Peyer's patch (tissue), 4 donors: Measurements from ENCODE around the gene LDLRAP1. TPM values are rescaled to one million over a fixed set of nuclear protein-coding genes. Genes with fewer than 3 reads are reported as not detected.

Source experiments
- DNase-seq, 3 donors: peaks; one replicate each; pipeline ENCODE4 v3.0.0-alpha.2; 2017 to 2019
- H3K27ac ChIP-seq, 4 donors: fragments of 200-600 bp; sonication (generic); one replicate each; pipeline ENCODE4 v1.5.1; 2016 to 2019
- H3K27me3 ChIP-seq, 2 donors: fragments of 200-600 bp; sonication (generic); one replicate each; pipeline ENCODE4 v1.5.1; 2019
- H3K36me3 ChIP-seq, 3 donors: fragments of 200-600 bp; sonication (generic); one replicate each; pipeline ENCODE4 v1.5.1; 2016 to 2019
- H3K4me1 ChIP-seq, 4 donors: fragments of 200-600 bp; sonication (generic); one replicate each; pipeline ENCODE4 v1.5.1; 2016 to 2019
- H3K4me3 ChIP-seq, 4 donors: fragments of 200-600 bp; sonication (generic); 1 replicate in 3 of 4; 2 replicates in 1 of 4; pipeline ENCODE4 v1.5.1; 2016 to 2019; ENCODE audit warnings: mild to moderate bottlenecking in 1 of 4
- H3K9me3 ChIP-seq, 4 donors: fragments of 200-600 bp; sonication (generic); one replicate each; pipeline ENCODE4 v1.5.1; 2016 to 2019; ENCODE audit warnings: mild to moderate bottlenecking in 1 of 4
- CTCF ChIP-seq, 6 experiments: fragments of 450-650 bp in 4 of 6; fragments of 200-600 bp in 2 of 6; sonication (generic) in 1 of 6; IDR thresholded peaks; one replicate each; pipeline ENCODE4 v1.5.1; 2017 to 2019; ENCODE audit warnings: antibody characterized with exemption in 6 of 6, mild to moderate bottlenecking in 3 of 6, moderate library complexity in 1 of 6
- POLR2A ChIP-seq, 2 donors: fragments of 450-650 bp; IDR thresholded peaks; one replicate each; pipeline ENCODE4 v1.5.1; 2017; ENCODE audit warnings: antibody characterized with exemption in 2 of 2, mild to moderate bottlenecking in 2 of 2, moderate library complexity in 2 of 2
- total RNA-seq, 4 donors: library from RNA; depleted of rRNA; stranded (reverse); fragments of >200 nt; gene quantifications; one replicate each; pipeline ENCODE4 v1.1.0, GENCODE V29; 2016

LDLRAP1 gene
- total RNA-seq, 4 donors from 2014 or later = 20.1 to 24.5 (median 22.7) TPM

GRCh38 chr1:25520446-25521061 lies 22.9 kb upstream of the LDLRAP1 start:
- no peaks in the 10 kb centered on the region for H3K4me1 ChIP-seq
- TF ChIP-seq POLR2A (IDR thresholded peaks at IDR 0.05) (no peak), CTCF (IDR thresholded peaks at IDR 0.05) (peak; percentile 78 to 94 (median 85))
- H3K4me3 ChIP-seq = no peak overlapping the region
- peak; percentile 68 to 91 (median 75) for DNase-seq
- no peak overlapping the region for H3K27ac ChIP-seq
- no peaks in the 10 kb centered on the region for H3K9me3 ChIP-seq
- H3K36me3 ChIP-seq = no peaks in the 10 kb centered on the region
- H3K27me3 ChIP-seq = no peaks in the 10 kb centered on the region

DNA sequence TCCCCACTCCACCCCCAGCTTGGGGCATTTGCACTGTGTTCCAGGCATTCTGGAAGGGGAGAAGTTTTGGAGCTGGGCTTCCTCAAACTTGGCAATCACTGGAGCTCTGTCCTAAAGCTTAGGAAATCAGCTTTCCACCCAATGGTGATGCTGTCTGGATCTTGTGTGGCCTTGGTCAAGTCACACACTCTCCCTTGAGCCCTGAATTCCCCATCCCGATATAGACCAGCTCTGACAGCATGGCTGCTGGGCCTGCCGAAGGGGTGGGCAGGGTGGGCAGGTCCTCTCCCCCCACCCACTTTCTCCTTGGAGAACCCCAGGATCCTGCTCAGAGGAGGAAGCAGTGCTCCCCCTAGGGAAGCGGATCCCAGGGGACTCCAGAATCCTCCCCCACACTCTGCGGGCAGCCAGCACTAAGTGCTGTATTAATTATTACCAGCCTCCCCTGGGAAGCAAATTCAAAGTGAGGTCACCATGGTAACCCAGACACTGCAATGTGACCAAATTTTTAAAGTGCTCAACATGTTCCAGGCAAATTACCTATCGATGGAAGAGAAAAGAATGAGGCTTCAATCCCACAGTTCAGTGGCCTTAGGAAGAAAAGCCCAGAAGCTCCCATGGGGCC lies 21.3 kb upstream of the LDLRAP1 start:
- Histone ChIP-seq H3K27ac (no peak overlapping the region), H3K36me3 (no peaks in the 10 kb centered on the region), H3K4me3 (no peak overlapping the region), H3K4me1 (no peaks in the 10 kb centered on the region), H3K27me3 (no peaks in the 10 kb centered on the region), H3K9me3 (no peaks in the 10 kb centered on the region)
- no peak for TF ChIP-seq POLR2A (IDR thresholded peaks at IDR 0.05)
- DNase-seq = no peak

GRCh38 chr1:25523542-25523941 lies 19.9 kb upstream of the LDLRAP1 start:
- no peak overlapping the region for H3K27ac ChIP-seq
- no peaks in the 10 kb centered on the region for H3K36me3 ChIP-seq
- no peaks in the 10 kb centered on the region for H3K4me1 ChIP-seq
- H3K4me3 ChIP-seq = no peak overlapping the region
- DNase-seq = no peak
- H3K9me3 ChIP-seq = no peaks in the 10 kb centered on the region
- no peaks in the 10 kb centered on the region for H3K27me3 ChIP-seq
- TF ChIP-seq CTCF (IDR thresholded peaks at IDR 0.05) (peak in 1 of 6 experiments; percentile 4), POLR2A (IDR thresholded peaks at IDR 0.05) (no peak)

DNA sequence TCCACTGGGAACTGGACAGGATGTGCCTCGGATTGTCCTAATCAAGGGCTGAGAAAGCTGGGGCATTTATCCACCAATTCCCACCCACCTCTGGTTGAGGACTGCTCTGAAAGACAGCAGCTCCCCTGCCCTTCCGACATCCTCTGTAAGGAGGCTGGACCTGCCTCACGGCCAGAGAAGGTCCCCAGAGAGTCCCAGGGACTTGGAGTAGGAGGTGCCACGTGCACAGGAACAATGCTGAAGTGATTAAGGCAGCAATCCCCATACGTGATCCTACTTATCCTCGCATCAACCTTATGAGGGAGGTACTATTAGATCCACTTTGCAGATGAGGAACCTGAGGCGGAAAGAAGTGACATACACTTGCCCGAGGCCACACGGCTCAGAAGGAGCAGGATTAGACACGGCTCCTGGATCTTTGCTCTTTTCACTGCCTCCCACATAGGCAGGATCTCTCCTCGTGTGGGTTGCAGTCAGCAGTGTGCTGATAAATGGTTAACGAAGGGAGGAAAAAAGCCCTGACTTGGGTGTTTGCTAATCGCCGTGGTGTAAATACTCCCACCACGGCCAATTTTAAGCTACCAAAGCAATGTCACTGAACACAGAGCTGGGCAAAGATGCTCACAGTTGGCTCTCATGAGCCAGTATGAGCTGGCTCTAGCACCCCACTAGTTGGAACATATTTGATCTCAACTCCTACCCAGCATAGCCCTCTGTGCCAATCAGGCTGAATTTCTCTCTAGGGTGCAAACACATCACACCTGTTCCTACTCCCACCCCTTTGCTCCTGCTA lies 18.6 kb upstream of the LDLRAP1 start:
- no peak for DNase-seq
- no peak for TF ChIP-seq CTCF (IDR thresholded peaks at IDR 0.05)
- TF ChIP-seq POLR2A (IDR thresholded peaks at IDR 0.05) = no peak
- Histone ChIP-seq H3K4me3 (no peak overlapping the region), H3K9me3 (no peaks in the 10 kb centered on the region), H3K27ac (no peak overlapping the region), H3K4me1 (no peaks in the 10 kb centered on the region), H3K27me3 (no peaks in the 10 kb centered on the region), H3K36me3 (no peaks in the 10 kb centered on the region)

DNA sequence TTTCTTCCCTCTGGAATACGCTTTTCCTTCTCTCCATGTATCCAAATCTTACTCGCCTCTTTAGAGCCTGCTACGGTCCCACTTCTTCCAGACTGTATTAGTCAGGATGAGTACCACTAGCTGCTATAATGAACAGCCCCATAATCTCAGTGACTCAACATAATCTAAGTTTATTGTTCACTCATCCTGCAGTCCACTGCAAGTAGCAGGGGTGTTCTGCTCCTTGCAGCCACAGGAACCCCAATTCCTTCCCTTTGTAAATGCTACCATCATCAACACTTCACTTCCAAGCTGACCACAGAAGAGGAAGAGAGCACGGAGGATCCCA lies 18.1 kb upstream of the LDLRAP1 start:
- no peak overlapping the region for H3K4me3 ChIP-seq
- H3K36me3 ChIP-seq = no peaks in the 10 kb centered on the region
- TF ChIP-seq CTCF (IDR thresholded peaks at IDR 0.05) = no peak
- TF ChIP-seq POLR2A (IDR thresholded peaks at IDR 0.05) = no peak
- no peaks in the 10 kb centered on the region for H3K4me1 ChIP-seq
- H3K9me3 ChIP-seq = no peaks in the 10 kb centered on the region
- DNase-seq = no peak
- no peak overlapping the region for H3K27ac ChIP-seq
- no peaks in the 10 kb centered on the region for H3K27me3 ChIP-seq

GRCh38 chr1:25526753-25527152 lies 16.7 kb upstream of the LDLRAP1 start:
- TF ChIP-seq CTCF (IDR thresholded peaks at IDR 0.05) (no peak), POLR2A (IDR thresholded peaks at IDR 0.05) (no peak)
- no peaks in the 10 kb centered on the region for H3K9me3 ChIP-seq
- no peak overlapping the region for H3K27ac ChIP-seq
- no peaks in the 10 kb centered on the region for H3K36me3 ChIP-seq
- H3K4me1 ChIP-seq = no peaks in the 10 kb centered on the region
- DNase-seq = no peak
- H3K4me3 ChIP-seq = no peak overlapping the region
- H3K27me3 ChIP-seq = no peaks in the 10 kb centered on the region
